ENCODE results near the gene ACAD9.

- TF ChIP-seq CTCF (conservative IDR thresholded peaks at IDR 0.05 in 1 of 2, IDR thresholded peaks at IDR 0.05 in 1 of 2; ENCODE audit: low read depth in 1 of 2, low read length in 2 of 2) (no peak), EZH2 (IDR thresholded peaks at IDR 0.05; ENCODE audit: low read length, missing control alignments) (no peak)
These were observed 35.7 kb downstream of the ACAD9 start for GRCh38 chr3:128914966-128915645.
